DND-41 (cell line): Measurements from ENCODE around the gene PJA1.

Experiments
- ATAC-seq: fragments of 200-7000 bp; cut with Tn5 transposase; 3 replicates; pipeline ENCODE4 v1.9.1; 2021; ENCODE audit warnings: low read depth; ENCODE audit not compliant: insufficient read depth
- DNase-seq: peaks from one replicate; pipeline ENCODE4 v3.0.0-alpha.2; 2020
- H2AFZ ChIP-seq: 2 replicates; pipeline ENCODE4 v1.6.0; 2012; ENCODE audit warnings: low read depth, low read length
- H3K27ac ChIP-seq: 2 replicates; pipeline ENCODE4 v1.5.1; 2012; ENCODE audit warnings: low read length, inconsistent platforms
- H3K27me3 ChIP-seq: fragments of 200-600 bp; sonication (generic); 2 replicates; pipeline ENCODE4 v1.6.0; 2012; ENCODE audit warnings: low read length, mild to moderate bottlenecking, inconsistent platforms; ENCODE audit not compliant: insufficient read depth, poor library complexity
- H3K36me3 ChIP-seq: 2 replicates; pipeline ENCODE4 v1.5.1; 2012; ENCODE audit warnings: low read length, inconsistent platforms; ENCODE audit not compliant: insufficient read depth
- H3K4me1 ChIP-seq: 2 replicates; pipeline ENCODE4 v1.5.1; 2012; ENCODE audit warnings: mild to moderate bottlenecking, low read length; ENCODE audit not compliant: insufficient read depth
- H3K4me2 ChIP-seq: 2 replicates; pipeline ENCODE4 v1.6.0; 2012; ENCODE audit warnings: mild to moderate bottlenecking, moderate library complexity, low read length, inconsistent platforms; ENCODE audit not compliant: insufficient read depth
- H3K4me3 ChIP-seq, 2 experiments: fragments of 200-600 bp in 1 of 2; shearing (Covaris generic) in 1 of 2; 2 replicates each; pipeline ENCODE4 v1.5.1; 2012 to 2016; ENCODE audit warnings: inconsistent platforms in 2 of 2, low read length in 2 of 2, mild to moderate bottlenecking in 2 of 2, low read depth in 1 of 2, moderate library complexity in 1 of 2
- H3K79me2 ChIP-seq: 2 replicates; pipeline ENCODE4 v1.6.0; 2012; ENCODE audit warnings: low read length, inconsistent platforms; ENCODE audit not compliant: insufficient read depth
- H3K9ac ChIP-seq: 2 replicates; pipeline ENCODE4 v1.6.0; 2012; ENCODE audit warnings: low read depth, mild to moderate bottlenecking, inconsistent platforms, low read length, moderate library complexity
- H3K9me3 ChIP-seq: 2 replicates; pipeline ENCODE4 v1.5.1; 2012; ENCODE audit warnings: low read length, moderate library complexity, mild to moderate bottlenecking, inconsistent platforms; ENCODE audit not compliant: insufficient read depth, severe bottlenecking
- H4K20me1 ChIP-seq: 2 replicates; pipeline ENCODE4 v1.6.0; 2012; ENCODE audit warnings: low read length; ENCODE audit not compliant: insufficient read depth
- EZH2 ChIP-seq: IDR thresholded peaks from 3 replicates; pipeline ENCODE4 v1.6.1; 2012; ENCODE audit warnings: borderline replicate concordance, low read depth, mild to moderate bottlenecking, moderate library complexity, low read length, inconsistent platforms; ENCODE audit not compliant: severe bottlenecking
- TF ChIP-seq, protein P1 (sequence below): IDR thresholded peaks from 2 replicates; pipeline ENCODE4 v1.5.1; 2012; ENCODE audit warnings: borderline replicate concordance, low read length, moderate library complexity, mild to moderate bottlenecking; ENCODE audit not compliant: poor library complexity, severe bottlenecking; ENCODE audit errors: extremely low read depth

Gene PJA1

DNA sequence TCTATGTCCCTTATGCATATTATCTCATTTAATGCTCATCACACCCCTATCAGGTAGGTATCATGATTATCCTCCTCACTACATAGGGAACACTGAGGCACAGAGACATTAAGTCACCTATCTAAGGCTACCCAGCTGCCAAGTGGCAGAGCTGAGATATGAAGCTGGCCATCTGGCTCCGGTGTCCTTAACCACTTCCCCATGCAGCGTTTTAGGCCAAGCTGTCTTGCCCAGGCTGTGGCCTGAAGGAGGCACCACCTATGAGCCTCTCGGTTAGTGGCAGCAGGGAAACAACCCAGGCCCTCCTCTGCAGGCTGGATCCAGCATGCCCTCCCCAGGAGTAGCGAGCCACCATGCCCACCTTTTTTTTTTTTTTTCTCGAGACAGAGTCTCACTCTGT lies 16.3 kb downstream of the PJA1 start:
- Histone ChIP-seq H3K4me1 (no peaks in the 10 kb centered on the region), H3K9me3 (no peaks in the 10 kb centered on the region), H3K36me3 (no peaks in the 10 kb centered on the region), H2AFZ (no peak overlapping the region), H3K4me3 (no peak overlapping the region), H3K4me2 (no peak overlapping the region), H4K20me1 (no peaks in the 10 kb centered on the region), H3K9ac (no peak overlapping the region), H3K27ac (no peak overlapping the region), H3K27me3 (no peaks in the 10 kb centered on the region), H3K79me2 (no peaks in the 10 kb centered on the region)
- TF ChIP-seq, protein P1, sequence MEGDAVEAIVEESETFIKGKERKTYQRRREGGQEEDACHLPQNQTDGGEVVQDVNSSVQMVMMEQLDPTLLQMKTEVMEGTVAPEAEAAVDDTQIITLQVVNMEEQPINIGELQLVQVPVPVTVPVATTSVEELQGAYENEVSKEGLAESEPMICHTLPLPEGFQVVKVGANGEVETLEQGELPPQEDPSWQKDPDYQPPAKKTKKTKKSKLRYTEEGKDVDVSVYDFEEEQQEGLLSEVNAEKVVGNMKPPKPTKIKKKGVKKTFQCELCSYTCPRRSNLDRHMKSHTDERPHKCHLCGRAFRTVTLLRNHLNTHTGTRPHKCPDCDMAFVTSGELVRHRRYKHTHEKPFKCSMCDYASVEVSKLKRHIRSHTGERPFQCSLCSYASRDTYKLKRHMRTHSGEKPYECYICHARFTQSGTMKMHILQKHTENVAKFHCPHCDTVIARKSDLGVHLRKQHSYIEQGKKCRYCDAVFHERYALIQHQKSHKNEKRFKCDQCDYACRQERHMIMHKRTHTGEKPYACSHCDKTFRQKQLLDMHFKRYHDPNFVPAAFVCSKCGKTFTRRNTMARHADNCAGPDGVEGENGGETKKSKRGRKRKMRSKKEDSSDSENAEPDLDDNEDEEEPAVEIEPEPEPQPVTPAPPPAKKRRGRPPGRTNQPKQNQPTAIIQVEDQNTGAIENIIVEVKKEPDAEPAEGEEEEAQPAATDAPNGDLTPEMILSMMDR: no peak
- TF ChIP-seq EZH2: no peak
- no peak for DNase-seq
- no peak for ATAC-seq

- TF ChIP-seq EZH2: no peak
- TF ChIP-seq, protein P1: no peak
- H3K36me3 ChIP-seq: no peaks in the 10 kb centered on the region
- no peaks in the 10 kb centered on the region for H3K27me3 ChIP-seq
- H3K9me3 ChIP-seq: no peaks in the 10 kb centered on the region
- H3K79me2 ChIP-seq: no peaks in the 10 kb centered on the region
- no peak overlapping the region for H3K4me3 ChIP-seq
- no peak for ATAC-seq
- H3K4me2 ChIP-seq: no peak overlapping the region
- H3K9ac ChIP-seq: no peak overlapping the region
- no peaks in the 10 kb centered on the region for H3K4me1 ChIP-seq
- no peak for DNase-seq
- H3K27ac ChIP-seq: no peak overlapping the region
- no peak overlapping the region for H2AFZ ChIP-seq
- no peaks in the 10 kb centered on the region for H4K20me1 ChIP-seq
Measured at GRCh38 chrX:69146739-69147138, 18.5 kb downstream of the PJA1 start.

GRCh38 chrX:69145714-69146113 lies 19.5 kb downstream of the PJA1 start:
- H3K4me3 ChIP-seq: no peak overlapping the region
- no peak overlapping the region for H3K27ac ChIP-seq
- no peaks in the 10 kb centered on the region for H3K36me3 ChIP-seq
- H3K4me1 ChIP-seq: no peaks in the 10 kb centered on the region
- no peaks in the 10 kb centered on the region for H4K20me1 ChIP-seq
- no peak overlapping the region for H2AFZ ChIP-seq
- no peak overlapping the region for H3K9ac ChIP-seq
- no peak for TF ChIP-seq EZH2
- TF ChIP-seq, protein P1: no peak
- H3K79me2 ChIP-seq: no peaks in the 10 kb centered on the region
- ATAC-seq (no peak), DNase-seq (no peak)
- H3K9me3 ChIP-seq: no peaks in the 10 kb centered on the region
- H3K4me2 ChIP-seq: no peak overlapping the region
- no peaks in the 10 kb centered on the region for H3K27me3 ChIP-seq
